HL-60/S4 treated with retinoic acid at 250 ng/mL for 4 days and 3 days (cell line): ENCODE measurements around the gene NDEL1.

Experiments
- in situ Hi-C: fragments of 300-500 bp; cut with MboI; formaldehyde crosslinking; loops from 2 replicates; pipeline ENCODE4 v1.7.0; 2022; ENCODE audit warnings: low sequenced_read_pairs

Gene NDEL1

DNA sequence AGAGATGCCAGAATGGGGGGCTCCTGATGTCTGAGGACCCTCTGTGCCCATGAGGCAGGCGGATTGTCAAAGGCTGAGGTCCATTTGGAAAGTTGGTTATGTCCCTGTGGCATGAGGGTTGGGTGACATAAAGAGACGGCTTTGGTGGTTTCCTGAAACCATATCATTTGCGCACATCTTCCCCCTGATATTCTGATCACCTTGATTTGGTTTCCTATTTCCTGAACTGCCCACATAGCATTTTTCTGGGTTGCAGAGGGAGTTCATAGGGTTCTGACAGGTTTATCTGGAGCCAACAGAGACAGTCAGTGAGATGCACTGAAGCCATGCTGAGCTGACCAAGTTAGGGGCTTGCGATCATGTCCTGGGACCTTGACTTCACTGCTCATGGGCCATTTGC lies 22.4 kb upstream of the NDEL1 start:
- in situ Hi-C loops, result loop anchor here (25.0 kb wide), 1 partner anchor 324 kb away; the partner anchor contains the start of gene CCDC42

DNA sequence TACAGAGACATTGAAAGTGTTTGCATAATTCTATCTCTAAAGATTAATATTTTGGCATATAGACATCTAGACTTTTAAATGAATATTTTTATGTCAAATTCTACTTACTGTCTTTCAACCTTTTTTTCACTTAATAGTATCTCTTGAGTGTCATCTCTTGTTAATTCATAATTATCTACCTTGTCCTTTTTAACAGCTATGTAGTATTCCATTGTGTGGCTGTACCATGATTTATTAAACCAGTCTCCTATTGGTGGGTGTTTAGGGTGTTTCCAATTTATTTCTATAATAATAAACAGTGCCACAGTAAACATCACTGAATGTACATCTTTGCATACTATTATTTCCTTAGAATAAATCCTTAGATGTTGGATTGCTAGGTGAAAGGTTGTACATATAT lies 21.7 kb upstream of the NDEL1 start:
- in situ Hi-C loops, result loop anchor here (25.0 kb wide), 1 partner anchor 323 kb away; the partner anchor contains the start of gene CCDC42

- in situ Hi-C loops, result loop anchor here (25.0 kb wide), 1 partner anchor 319 kb away; the partner anchor contains the start of gene CCDC42
Observed at GRCh38 chr17:8417806-8418205, 17.9 kb upstream of the NDEL1 start.

DNA sequence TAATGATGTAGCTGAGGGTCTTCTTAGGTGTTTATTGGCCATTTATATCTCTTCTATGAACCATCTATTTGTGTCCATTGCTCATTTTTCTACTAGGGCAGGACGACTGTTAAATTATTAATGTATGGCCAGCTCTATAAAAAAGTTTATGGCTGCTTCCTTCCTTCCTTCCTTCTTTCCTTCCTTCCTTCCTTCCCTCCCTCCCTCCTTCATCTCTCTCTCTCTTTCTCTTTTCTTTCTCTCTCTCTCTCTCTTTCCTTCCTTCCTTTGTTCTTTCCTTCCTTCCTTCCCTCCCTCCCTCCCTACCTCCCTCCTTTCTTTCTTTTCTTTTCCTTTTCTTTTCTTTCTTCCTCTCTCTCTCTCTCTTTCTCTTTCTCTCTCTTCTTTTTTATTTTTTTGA lies 17.2 kb upstream of the NDEL1 start:
- in situ Hi-C loops, result loop anchor here (25.0 kb wide), 1 partner anchor 319 kb away; the partner anchor contains the start of gene CCDC42

DNA sequence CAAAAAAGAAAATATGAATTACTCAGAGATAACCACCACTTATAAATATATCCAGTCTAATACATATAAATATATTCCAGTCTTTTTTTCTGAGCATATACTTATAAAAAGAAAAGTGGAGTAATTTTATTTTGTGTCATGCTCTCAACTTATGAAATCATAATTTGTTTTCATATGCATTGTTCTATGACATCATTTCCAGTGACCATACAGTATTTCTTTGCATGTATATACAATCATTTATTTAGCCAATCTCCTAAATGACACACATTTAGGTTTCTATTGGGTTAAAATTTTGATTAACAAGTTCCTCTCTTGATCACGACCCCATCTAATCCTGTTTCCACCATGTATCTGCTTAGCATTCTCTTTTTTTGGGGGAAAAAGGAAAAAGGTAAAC lies 16.4 kb upstream of the NDEL1 start:
- in situ Hi-C loops, result loop anchor here (25.0 kb wide), 1 partner anchor 318 kb away; the partner anchor contains the start of gene CCDC42

DNA sequence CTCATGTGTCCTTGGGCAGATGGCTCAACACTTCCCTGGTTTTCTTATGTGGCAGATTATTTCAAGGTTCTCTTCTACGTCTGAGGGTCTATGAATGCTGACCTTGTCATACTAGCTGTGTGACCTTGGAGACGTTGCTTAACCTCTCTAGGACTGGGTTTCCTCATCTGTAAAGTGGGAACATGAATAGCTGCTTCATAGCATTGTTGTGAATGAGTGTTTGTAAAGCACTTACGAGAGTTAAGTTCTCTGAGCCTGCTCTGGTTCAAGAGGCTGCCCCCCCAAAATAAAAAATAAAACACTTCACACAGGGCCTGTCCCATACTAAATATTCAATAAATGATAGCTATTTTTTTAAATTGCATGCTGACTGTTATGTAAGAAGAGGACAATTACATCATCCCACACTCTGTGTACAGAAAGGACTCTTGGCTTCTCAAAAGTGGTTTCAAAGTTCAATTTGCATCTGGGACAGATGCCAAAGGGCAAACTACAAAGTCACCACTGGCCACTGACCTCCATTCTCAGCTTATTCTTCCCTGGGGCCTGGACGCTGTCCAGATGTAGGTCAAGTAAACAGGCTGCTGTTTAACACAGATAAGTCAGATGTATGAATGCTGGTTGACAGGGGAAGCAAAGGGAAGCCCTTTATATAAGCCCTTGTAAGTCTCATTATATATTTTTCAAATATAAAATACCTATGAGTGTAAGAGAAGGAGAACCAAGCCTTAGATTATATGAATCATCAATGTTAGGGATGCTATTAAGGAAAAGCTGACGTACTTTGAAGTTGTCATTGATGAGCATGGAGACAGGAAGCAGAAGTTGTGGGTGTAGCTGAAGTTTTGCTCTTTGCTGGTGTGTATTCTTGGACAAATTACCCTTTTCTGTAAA lies 15.4 kb upstream of the NDEL1 start:
- in situ Hi-C loops, result loop anchor here (25.0 kb wide), 1 partner anchor 317 kb away; the partner anchor contains the start of gene CCDC42

- in situ Hi-C loops, result loop anchor here (25.0 kb wide), 1 partner anchor 316 kb away; the partner anchor contains the start of gene CCDC42
Observed at GRCh38 chr17:8421571-8421970, 14.1 kb upstream of the NDEL1 start.

DNA sequence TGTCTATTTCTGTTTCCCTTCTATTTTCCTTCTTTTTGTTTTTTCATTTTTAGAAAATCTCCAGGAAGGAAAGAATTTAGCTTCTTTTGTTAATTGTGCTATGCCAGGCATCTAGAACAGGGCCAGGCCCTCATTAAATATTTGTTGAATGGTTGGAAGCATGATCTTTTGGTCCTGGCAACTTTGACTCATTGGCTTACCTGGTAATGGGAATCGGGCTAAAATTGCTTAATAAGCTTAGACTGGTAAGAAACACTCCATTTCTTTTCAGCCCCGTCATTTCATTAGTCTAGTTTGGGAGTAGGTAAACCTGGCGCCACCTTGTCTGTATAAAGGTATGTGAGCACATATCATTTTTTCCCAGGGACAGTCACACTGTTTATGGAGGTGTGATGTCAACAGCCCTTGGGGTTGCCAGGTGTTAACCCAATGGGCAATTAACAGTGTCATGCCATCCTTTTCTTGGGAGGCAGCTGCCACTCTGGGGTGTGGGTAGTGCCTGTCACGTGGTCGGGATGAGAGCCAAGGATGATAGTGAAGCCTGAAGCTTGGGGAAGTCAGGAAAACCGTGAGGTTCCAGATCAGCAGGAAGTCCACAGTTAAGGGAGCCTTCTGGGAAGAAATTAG lies 9.5 kb upstream of the NDEL1 start:
- in situ Hi-C loops, result no loop called here

DNA sequence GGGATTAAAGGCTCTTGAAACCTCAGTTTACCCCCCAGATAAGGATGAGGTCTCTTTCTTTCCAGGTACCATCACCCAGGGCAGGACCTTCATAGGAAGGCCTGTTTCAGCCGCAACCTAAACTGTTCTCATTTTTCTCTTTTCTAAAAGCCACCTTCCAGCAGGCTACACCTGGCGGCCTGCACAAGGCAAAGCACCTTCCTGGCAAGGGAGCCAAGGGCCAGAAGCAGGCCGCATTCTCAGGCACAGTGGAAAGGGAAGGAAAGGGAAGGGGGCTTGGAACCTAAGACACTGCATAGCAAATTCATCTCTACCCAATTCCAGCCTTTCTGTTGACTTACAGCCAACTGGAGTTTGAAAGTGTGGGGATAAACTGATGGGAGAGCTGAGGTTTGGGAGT lies 8.9 kb upstream of the NDEL1 start:
- in situ Hi-C loops, result no loop called here

- in situ Hi-C loops, result no loop called here
Observed at GRCh38 chr17:8430966-8431365, 4.7 kb upstream of the NDEL1 start.

GRCh38 chr17:8436169-8436843 lies 622 bp downstream of the NDEL1 start:
- in situ Hi-C loops, result no loop called here

- in situ Hi-C loops, result no loop called here
Observed at GRCh38 chr17:8436844-8437171, 1.1 kb downstream of the NDEL1 start.

- in situ Hi-C loops, result no loop called here
Observed at GRCh38 chr17:8438441-8438840, 2.8 kb downstream of the NDEL1 start.

GRCh38 chr17:8439681-8440080 lies 4.0 kb downstream of the NDEL1 start:
- in situ Hi-C loops, result no loop called here

- in situ Hi-C loops, result no loop called here
Observed at GRCh38 chr17:8441690-8442089, 6.0 kb downstream of the NDEL1 start.

GRCh38 chr17:8442310-8442709 lies 6.6 kb downstream of the NDEL1 start:
- in situ Hi-C loops, result no loop called here

DNA sequence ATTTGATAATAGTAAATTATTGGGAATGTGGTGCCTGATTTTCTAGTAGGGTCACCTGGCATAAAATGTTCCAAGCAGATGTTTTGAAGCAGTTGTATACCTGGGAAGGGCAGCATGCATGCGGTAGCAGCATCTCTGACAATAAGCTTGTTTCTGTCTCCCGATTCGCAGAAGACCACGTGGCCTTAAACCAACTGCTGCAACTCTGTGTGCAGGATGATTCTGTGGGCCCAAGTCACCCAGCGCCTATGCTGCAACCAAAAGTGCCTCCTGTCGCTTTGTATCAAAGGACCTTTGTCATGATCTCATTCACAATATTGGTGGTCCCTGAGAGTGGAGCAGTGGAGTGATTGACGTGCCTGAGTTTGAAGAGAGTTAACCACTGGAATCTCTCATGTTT lies 8.1 kb downstream of the NDEL1 start:
- in situ Hi-C loops, result no loop called here

- in situ Hi-C loops, result no loop called here
Observed at GRCh38 chr17:8444494-8444893, 8.8 kb downstream of the NDEL1 start.

DNA sequence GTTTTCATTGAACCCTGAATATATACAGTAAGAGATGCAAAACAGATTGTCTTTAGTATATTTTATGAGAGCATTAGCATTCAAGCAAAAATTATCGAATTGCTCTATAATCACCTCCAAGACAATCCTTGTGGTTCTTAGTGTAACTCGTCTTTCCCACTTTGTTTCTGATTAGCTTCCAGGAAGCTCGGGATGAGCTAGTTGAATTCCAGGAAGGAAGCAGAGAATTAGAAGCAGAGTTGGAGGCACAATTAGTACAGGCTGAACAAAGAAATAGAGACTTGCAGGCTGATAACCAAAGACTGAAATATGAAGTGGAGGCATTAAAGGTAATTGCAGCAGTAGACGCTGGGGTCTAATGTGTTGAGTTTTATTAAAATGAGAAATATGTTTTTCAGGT lies 9.9 kb downstream of the NDEL1 start:
- in situ Hi-C loops, result no loop called here

GRCh38 chr17:8447799-8448198 lies 12.1 kb downstream of the NDEL1 start:
- in situ Hi-C loops, result no loop called here

DNA sequence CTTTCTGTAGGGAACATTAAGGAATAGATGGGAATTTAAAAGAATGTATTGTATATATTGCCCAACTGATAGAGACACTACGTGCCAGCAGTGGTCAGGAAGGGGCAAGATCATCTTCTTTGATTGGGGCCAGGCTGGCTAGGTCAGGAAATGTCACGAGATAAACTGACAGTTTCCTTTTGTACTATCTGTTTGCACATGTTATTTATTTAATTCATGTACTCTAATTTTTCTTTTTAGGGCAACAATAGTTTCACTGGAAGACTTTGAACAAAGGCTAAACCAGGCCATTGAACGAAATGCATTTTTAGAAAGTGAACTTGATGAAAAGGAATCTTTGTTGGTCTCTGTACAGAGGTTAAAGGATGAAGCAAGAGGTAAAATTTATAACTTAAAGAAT lies 12.6 kb downstream of the NDEL1 start:
- in situ Hi-C loops, result no loop called here
